ENCODE data around the gene CADPS2.

DNA sequence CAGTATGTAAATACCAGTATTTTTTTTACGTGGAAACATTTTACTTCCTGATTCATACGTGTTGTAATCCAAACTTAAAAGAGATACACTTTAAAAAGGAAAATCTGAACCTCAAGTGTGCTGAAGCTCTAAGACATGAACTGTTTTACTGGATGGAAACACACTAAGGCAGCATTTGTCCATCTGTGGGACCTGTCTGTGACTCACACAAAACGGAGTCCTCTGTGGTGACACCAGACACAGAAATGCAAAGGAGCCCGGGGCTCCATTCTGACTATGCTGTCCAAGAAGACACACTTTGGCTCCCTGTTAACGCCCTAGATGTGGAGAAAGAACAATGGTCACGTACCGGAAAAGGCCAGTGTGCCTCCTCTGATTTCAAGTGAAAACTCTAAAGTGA is 211.2 kb downstream of the CADPS2 start:
- TF ChIP-seq, protein P1, sequence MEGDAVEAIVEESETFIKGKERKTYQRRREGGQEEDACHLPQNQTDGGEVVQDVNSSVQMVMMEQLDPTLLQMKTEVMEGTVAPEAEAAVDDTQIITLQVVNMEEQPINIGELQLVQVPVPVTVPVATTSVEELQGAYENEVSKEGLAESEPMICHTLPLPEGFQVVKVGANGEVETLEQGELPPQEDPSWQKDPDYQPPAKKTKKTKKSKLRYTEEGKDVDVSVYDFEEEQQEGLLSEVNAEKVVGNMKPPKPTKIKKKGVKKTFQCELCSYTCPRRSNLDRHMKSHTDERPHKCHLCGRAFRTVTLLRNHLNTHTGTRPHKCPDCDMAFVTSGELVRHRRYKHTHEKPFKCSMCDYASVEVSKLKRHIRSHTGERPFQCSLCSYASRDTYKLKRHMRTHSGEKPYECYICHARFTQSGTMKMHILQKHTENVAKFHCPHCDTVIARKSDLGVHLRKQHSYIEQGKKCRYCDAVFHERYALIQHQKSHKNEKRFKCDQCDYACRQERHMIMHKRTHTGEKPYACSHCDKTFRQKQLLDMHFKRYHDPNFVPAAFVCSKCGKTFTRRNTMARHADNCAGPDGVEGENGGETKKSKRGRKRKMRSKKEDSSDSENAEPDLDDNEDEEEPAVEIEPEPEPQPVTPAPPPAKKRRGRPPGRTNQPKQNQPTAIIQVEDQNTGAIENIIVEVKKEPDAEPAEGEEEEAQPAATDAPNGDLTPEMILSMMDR (IDR thresholded peaks at IDR 0.05), result no peak
- no peak for TF ChIP-seq POLR2A (IDR thresholded peaks at IDR 0.05)
